ENCODE measurements around the gene POU3F3. TPM values are rescaled to one million over a fixed set of nuclear protein-coding genes. Genes with fewer than 3 reads are reported as not detected.

POU3F3 gene
- total RNA-seq, 1 donor from 2014 or later = 0.54 TPM

GRCh38 chr2:104875262-104875661, 21.3 kb downstream of the POU3F3 start:
- Mint-ChIP-seq H3K4me1 (ENCODE audit: low read depth, unreplicated experiment) (peaks cover 3% of the 10 kb centered on the region), H3K27me3 (ENCODE audit: unreplicated experiment) (peaks cover 22% of the 10 kb centered on the region), H3K27ac (ENCODE audit: unreplicated experiment) (no peak overlapping the region), H3K4me3 (ENCODE audit: unreplicated experiment) (no peak overlapping the region), H3K9me3 (ENCODE audit: unreplicated experiment) (no peaks in the 10 kb centered on the region), H3K36me3 (ENCODE audit: unreplicated experiment) (no peaks in the 10 kb centered on the region)
- TF ChIP-seq CTCF (IDR thresholded peaks at IDR 0.05; ENCODE audit: partially characterized antibody, unreplicated experiment) = no peak
- DNase-seq = no peak

DNA sequence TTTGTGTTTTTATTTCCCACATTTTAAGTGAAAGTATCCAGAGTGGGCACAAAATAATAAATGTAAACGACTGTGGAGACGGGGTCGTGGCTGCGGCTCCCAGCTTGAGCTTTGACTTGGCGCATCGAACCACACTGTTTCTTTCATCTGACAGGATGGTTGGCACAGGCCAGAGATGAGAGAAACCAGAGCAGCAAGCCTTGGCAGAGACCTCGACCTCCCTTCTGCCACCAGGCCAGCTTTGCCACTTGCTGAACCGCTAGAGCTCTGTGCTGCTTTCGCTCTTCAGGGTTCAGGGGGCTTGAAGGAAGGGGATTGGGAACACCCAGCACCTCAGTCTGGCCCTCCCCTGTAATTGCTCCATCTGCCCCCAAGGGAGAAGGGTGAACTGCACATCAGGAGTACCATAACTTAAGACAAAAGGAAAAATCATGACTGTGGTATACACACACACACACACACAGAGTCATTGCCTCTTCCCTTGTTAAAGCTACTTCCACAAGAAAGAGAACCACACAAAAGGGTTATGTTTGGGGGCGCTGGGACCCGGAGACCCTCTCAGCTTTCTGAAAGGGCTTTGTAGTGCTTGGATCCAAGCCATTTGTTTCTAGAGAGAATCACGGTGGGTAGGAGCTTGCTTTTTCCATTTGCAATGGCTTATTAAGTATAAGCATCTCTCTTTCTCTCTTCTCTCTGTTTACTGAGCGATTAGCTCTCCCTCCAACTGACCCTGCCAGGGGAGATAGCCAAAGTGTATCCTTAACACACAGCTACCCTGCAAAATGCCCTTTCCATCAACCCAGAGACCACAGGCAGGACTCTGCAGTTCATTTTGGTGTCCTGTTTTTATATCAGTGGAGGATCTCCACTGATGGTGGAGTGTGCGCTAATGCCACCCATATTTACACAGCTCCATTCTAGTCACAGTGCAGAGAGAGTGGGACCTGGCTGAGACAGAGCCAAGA, 23.0 kb downstream of the POU3F3 start:
- Mint-ChIP-seq H3K36me3 (ENCODE audit: unreplicated experiment) (no peaks in the 10 kb centered on the region), H3K9me3 (ENCODE audit: unreplicated experiment) (no peaks in the 10 kb centered on the region), H3K27me3 (ENCODE audit: unreplicated experiment) (peaks cover 14% of the 10 kb centered on the region), H3K4me1 (ENCODE audit: low read depth, unreplicated experiment) (peaks cover 3% of the 10 kb centered on the region), H3K4me3 (ENCODE audit: unreplicated experiment) (no peak overlapping the region), H3K27ac (ENCODE audit: unreplicated experiment) (no peak overlapping the region)
- DNase-seq = no peak
- no peak for TF ChIP-seq CTCF (IDR thresholded peaks at IDR 0.05; ENCODE audit: partially characterized antibody, unreplicated experiment)

- peaks cover 8% of the 10 kb centered on the region for H3K27me3 Mint-ChIP-seq (ENCODE audit: unreplicated experiment)
- H3K4me1 Mint-ChIP-seq (ENCODE audit: low read depth, unreplicated experiment) = no peaks in the 10 kb centered on the region
- TF ChIP-seq CTCF (IDR thresholded peaks at IDR 0.05; ENCODE audit: partially characterized antibody, unreplicated experiment) = no peak
- H3K4me3 Mint-ChIP-seq (ENCODE audit: unreplicated experiment) = no peak overlapping the region
- no peaks in the 10 kb centered on the region for H3K36me3 Mint-ChIP-seq (ENCODE audit: unreplicated experiment)
- DNase-seq = no peak
- no peak overlapping the region for H3K27ac Mint-ChIP-seq (ENCODE audit: unreplicated experiment)
- no peaks in the 10 kb centered on the region for H3K9me3 Mint-ChIP-seq (ENCODE audit: unreplicated experiment)
These were observed 25.1 kb downstream of the POU3F3 start for GRCh38 chr2:104878863-104879512.

GRCh38 chr2:104880076-104880475, 26.2 kb downstream of the POU3F3 start:
- no peak for TF ChIP-seq CTCF (IDR thresholded peaks at IDR 0.05; ENCODE audit: partially characterized antibody, unreplicated experiment)
- DNase-seq = no peak
- Mint-ChIP-seq H3K27ac (ENCODE audit: unreplicated experiment) (no peak overlapping the region), H3K4me1 (ENCODE audit: low read depth, unreplicated experiment) (no peaks in the 10 kb centered on the region), H3K4me3 (ENCODE audit: unreplicated experiment) (no peak overlapping the region), H3K27me3 (ENCODE audit: unreplicated experiment) (peaks cover 6% of the 10 kb centered on the region), H3K36me3 (ENCODE audit: unreplicated experiment) (no peaks in the 10 kb centered on the region), H3K9me3 (ENCODE audit: unreplicated experiment) (no peaks in the 10 kb centered on the region)

GRCh38 chr2:104883357-104883756, 29.4 kb downstream of the POU3F3 start:
- H3K27me3 Mint-ChIP-seq (ENCODE audit: unreplicated experiment) = peaks cover 8% of the 10 kb centered on the region
- TF ChIP-seq CTCF (IDR thresholded peaks at IDR 0.05; ENCODE audit: partially characterized antibody, unreplicated experiment) = no peak
- no peaks in the 10 kb centered on the region for H3K4me1 Mint-ChIP-seq (ENCODE audit: low read depth, unreplicated experiment)
- H3K9me3 Mint-ChIP-seq (ENCODE audit: unreplicated experiment) = no peaks in the 10 kb centered on the region
- DNase-seq = no peak
- H3K27ac Mint-ChIP-seq (ENCODE audit: unreplicated experiment) = no peak overlapping the region
- H3K4me3 Mint-ChIP-seq (ENCODE audit: unreplicated experiment) = no peak overlapping the region
- no peaks in the 10 kb centered on the region for H3K36me3 Mint-ChIP-seq (ENCODE audit: unreplicated experiment)
